Peyer's patch (tissue), 4 donors: ENCODE measurements around the gene NOL12. TPM values are rescaled to one million over a fixed set of nuclear protein-coding genes. Genes with fewer than 3 reads are reported as not detected.

Experiments used
- DNase-seq, 3 donors: peaks; one replicate each; pipeline ENCODE4 v3.0.0-alpha.2; 2017 to 2019
- H3K27ac ChIP-seq, 4 donors: fragments of 200-600 bp; sonication (generic); one replicate each; pipeline ENCODE4 v1.5.1; 2016 to 2019
- H3K27me3 ChIP-seq, 2 donors: fragments of 200-600 bp; sonication (generic); one replicate each; pipeline ENCODE4 v1.5.1; 2019
- H3K36me3 ChIP-seq, 3 donors: fragments of 200-600 bp; sonication (generic); one replicate each; pipeline ENCODE4 v1.5.1; 2016 to 2019
- H3K4me1 ChIP-seq, 4 donors: fragments of 200-600 bp; sonication (generic); one replicate each; pipeline ENCODE4 v1.5.1; 2016 to 2019
- H3K4me3 ChIP-seq, 4 donors: fragments of 200-600 bp; sonication (generic); 1 replicate in 3 of 4; 2 replicates in 1 of 4; pipeline ENCODE4 v1.5.1; 2016 to 2019; ENCODE audit warnings: mild to moderate bottlenecking in 1 of 4
- H3K9me3 ChIP-seq, 4 donors: fragments of 200-600 bp; sonication (generic); one replicate each; pipeline ENCODE4 v1.5.1; 2016 to 2019; ENCODE audit warnings: mild to moderate bottlenecking in 1 of 4
- CTCF ChIP-seq, 6 experiments: fragments of 450-650 bp in 4 of 6; fragments of 200-600 bp in 2 of 6; sonication (generic) in 1 of 6; IDR thresholded peaks; one replicate each; pipeline ENCODE4 v1.5.1; 2017 to 2019; ENCODE audit warnings: antibody characterized with exemption in 6 of 6, mild to moderate bottlenecking in 3 of 6, moderate library complexity in 1 of 6
- POLR2A ChIP-seq, 2 donors: fragments of 450-650 bp; IDR thresholded peaks; one replicate each; pipeline ENCODE4 v1.5.1; 2017; ENCODE audit warnings: antibody characterized with exemption in 2 of 2, mild to moderate bottlenecking in 2 of 2, moderate library complexity in 2 of 2
- total RNA-seq, 4 donors: library from RNA; depleted of rRNA; stranded (reverse); fragments of >200 nt; gene quantifications; one replicate each; pipeline ENCODE4 v1.1.0, GENCODE V29; 2016

The NOL12 gene
- total RNA-seq, 4 donors from 2014 or later = 37.5 to 144 (median 57.1) TPM

GRCh38 chr22:37639771-37640590 is 46.2 kb upstream of the NOL12 start:
- TF ChIP-seq CTCF (IDR thresholded peaks at IDR 0.05) (no peak), POLR2A (IDR thresholded peaks at IDR 0.05) (no peak)
- peak overlapping the region; percentile 54 to 85 (median 78) for H3K4me3 ChIP-seq
- H3K4me1 ChIP-seq = peaks cover 14 to 70% (median 49%) of the 10 kb centered on the region in 4 donors
- peaks cover 0 to 18% (median 0%) of the 10 kb centered on the region in 3 donors for H3K36me3 ChIP-seq
- DNase-seq = peak; percentile 60 to 69 (median 68)
- H3K27me3 ChIP-seq = no peaks in the 10 kb centered on the region
- peak overlapping the region; percentile 87 to 98 (median 94) for H3K27ac ChIP-seq
- no peaks in the 10 kb centered on the region for H3K9me3 ChIP-seq

GRCh38 chr22:37640591-37641560 is 45.3 kb upstream of the NOL12 start:
- peak; percentile 52 to 71 (median 64) for DNase-seq
- Histone ChIP-seq H3K9me3 (no peaks in the 10 kb centered on the region), H3K27me3 (no peaks in the 10 kb centered on the region), H3K36me3 (peaks cover 0 to 25% (median 0%) of the 10 kb centered on the region in 3 donors), H3K27ac (peak overlapping the region; percentile 87 to 98 (median 94)), H3K4me1 (peaks cover 13 to 61% (median 44%) of the 10 kb centered on the region in 4 donors), H3K4me3 (peak overlapping the region; percentile 54 to 85 (median 78))
- TF ChIP-seq POLR2A (IDR thresholded peaks at IDR 0.05) (no peak), CTCF (IDR thresholded peaks at IDR 0.05) (peak in 1 of 6 experiments; percentile 7)

- H3K36me3 ChIP-seq = peaks cover 0 to 25% (median 0%) of the 10 kb centered on the region in 3 donors
- H3K9me3 ChIP-seq = no peaks in the 10 kb centered on the region
- no peaks in the 10 kb centered on the region for H3K27me3 ChIP-seq
- TF ChIP-seq CTCF (IDR thresholded peaks at IDR 0.05) = peak in 2 of 6 experiments; percentile 22 to 25
- peak; percentile 50 to 92 for TF ChIP-seq POLR2A (IDR thresholded peaks at IDR 0.05)
- DNase-seq = peak in 2 of 3 donors; percentile 72 to 86
- H3K4me1 ChIP-seq = peaks cover 11 to 54% (median 39%) of the 10 kb centered on the region in 4 donors
- peak overlapping the region in 3 of 4 donors; percentile 73 to 85 (median 82) for H3K4me3 ChIP-seq
- H3K27ac ChIP-seq = peak overlapping the region; percentile 87 to 98 (median 94)
These were observed 44.6 kb upstream of the NOL12 start for GRCh38 chr22:37641561-37641949.

- Histone ChIP-seq H3K36me3 (peaks cover 0 to 34% (median 0%) of the 10 kb centered on the region in 3 donors), H3K27me3 (no peaks in the 10 kb centered on the region), H3K27ac (peak overlapping the region; percentile 87 to 98 (median 94)), H3K4me1 (peaks cover 8 to 50% (median 24%) of the 10 kb centered on the region in 4 donors), H3K9me3 (no peaks in the 10 kb centered on the region), H3K4me3 (no peak overlapping the region)
- DNase-seq = peak; percentile 89 to 95 (median 94)
- TF ChIP-seq POLR2A (IDR thresholded peaks at IDR 0.05) = no peak
- TF ChIP-seq CTCF (IDR thresholded peaks at IDR 0.05) = peak; percentile 93 to 97 (median 94)
These were observed 42.8 kb upstream of the NOL12 start for GRCh38 chr22:37643225-37643847.

GRCh38 chr22:37647317-37647716 is 38.8 kb upstream of the NOL12 start:
- Histone ChIP-seq H3K36me3 (peaks cover 0 to 70% (median 0%) of the 10 kb centered on the region in 3 donors), H3K9me3 (no peaks in the 10 kb centered on the region), H3K27me3 (no peaks in the 10 kb centered on the region), H3K27ac (peak overlapping the region in 3 of 4 donors; percentile 64 to 89 (median 85)), H3K4me3 (no peak overlapping the region), H3K4me1 (peaks cover 2 to 28% (median 12%) of the 10 kb centered on the region in 4 donors)
- no peak for DNase-seq
- no peak for TF ChIP-seq CTCF (IDR thresholded peaks at IDR 0.05)
- TF ChIP-seq POLR2A (IDR thresholded peaks at IDR 0.05) = no peak
